B cell (primary cell): ENCODE measurements around the gene P2RX3. TPM values are rescaled to one million over a fixed set of nuclear protein-coding genes. Genes with fewer than 3 reads are reported as not detected.

Experiments
- ATAC-seq: fragments of 200-7000 bp; cut with Tn5 transposase; one replicate; pipeline ENCODE4 v1.10.0; 2021; ENCODE audit warnings: low read depth, mild to moderate bottlenecking, moderate number of reproducible peaks, moderate library complexity
- CTCF ChIA-PET: fragments of 350-600 bp; sonication (Branson Sonifier 250); formaldehyde crosslinking; loops from one replicate; lab custom pipeline; 2021; ENCODE audit warnings: antibody characterized with exemption, inconsistent platforms; lab: Charles Lee
- POLR2A ChIA-PET: fragments of 350-600 bp; sonication (Branson Sonifier 250); formaldehyde crosslinking; loops from one replicate; lab custom pipeline; 2021; ENCODE audit warnings: antibody characterized with exemption; lab: Charles Lee
- DNase-seq: peaks from one replicate; pipeline ENCODE4 v3.0.0; 2013
- H2AFZ ChIP-seq: 2 replicates; pipeline ENCODE4 v1.6.1; 2012; ENCODE audit warnings: mild to moderate bottlenecking, low read depth, low read length; ENCODE audit not compliant: insufficient read depth, poor library complexity, severe bottlenecking
- H3K27ac ChIP-seq, 2 donors: 1 replicate in 1 of 2; 2 replicates in 1 of 2; pipeline ENCODE4 v1.5.1; 2012 to 2013; ENCODE audit warnings: low read length in 2 of 2, mild to moderate bottlenecking in 2 of 2, moderate library complexity in 1 of 2
- H3K27me3 ChIP-seq, 4 experiments: fragments of 200-600 bp in 1 of 4; sonication (generic) in 1 of 4; replicated peaks in 1 of 4; 1 replicate in 2 of 4; 2 replicates in 2 of 4; pipeline versions ENCODE4 v1.6.1 to v1.7.0; 2013 to 2016; ENCODE audit warnings: low read length in 3 of 4, mild to moderate bottlenecking in 2 of 4, mixed read lengths in 1 of 4, moderate library complexity in 1 of 4; ENCODE audit not compliant: insufficient read depth in 4 of 4, control insufficient read depth in 3 of 4; ENCODE audit errors: control extremely low read depth in 1 of 4
- H3K36me3 ChIP-seq, 2 experiments: replicated peaks in 1 of 2; 1 replicate in 1 of 2; 2 replicates in 1 of 2; pipeline versions ENCODE4 v1.6.1 to v1.7.1; 2013; ENCODE audit warnings: low read length in 1 of 2; ENCODE audit not compliant: insufficient read depth in 2 of 2, control insufficient read depth in 1 of 2; ENCODE audit errors: control extremely low read depth in 1 of 2, extremely low read depth in 1 of 2
- H3K4me1 ChIP-seq, 2 donors: fragments of 200-600 bp in 1 of 2; sonication (generic) in 1 of 2; 1 replicate in 1 of 2; 2 replicates in 1 of 2; pipeline versions ENCODE4 v1.5.1 to v1.6.1; 2013 to 2017; ENCODE audit warnings: low read length in 2 of 2; ENCODE audit not compliant: control insufficient read depth in 2 of 2, insufficient read depth in 2 of 2
- H3K4me2 ChIP-seq: replicated peaks from 2 replicates; pipeline ENCODE3; 2012; ENCODE audit warnings: mild to moderate bottlenecking, low read depth, low read length; ENCODE audit not compliant: poor library complexity, severe bottlenecking
- H3K4me3 ChIP-seq, 5 experiments: fragments of 200-600 bp in 1 of 5; sonication (generic) in 1 of 5; 1 replicate in 3 of 5; 2 replicates in 2 of 5; pipeline versions ENCODE4 v1.5.1 to v1.7.0; 2011 to 2016; ENCODE audit warnings: low read length in 4 of 5, mild to moderate bottlenecking in 4 of 5, low read depth in 2 of 5, control low read depth in 1 of 5, moderate library complexity in 1 of 5; ENCODE audit not compliant: insufficient read depth in 1 of 5; ENCODE audit errors: control extremely low read depth in 1 of 5, extremely low read depth in 1 of 5
- H3K79me2 ChIP-seq: fragments of 200-600 bp; sonication (generic); one replicate; pipeline ENCODE4 v1.6.0; 2016; ENCODE audit warnings: low read length; ENCODE audit not compliant: control insufficient read depth, insufficient read depth
- H3K9ac ChIP-seq: fragments of 200-600 bp; sonication (generic); 2 replicates; pipeline ENCODE4 v1.6.1; 2017; ENCODE audit warnings: mild to moderate bottlenecking, low read length, moderate library complexity
- H3K9me3 ChIP-seq, 3 donors: one replicate each; pipeline versions ENCODE4 v1.6.1 to v1.7.1; 2013; ENCODE audit warnings: low read length in 2 of 3; ENCODE audit not compliant: control insufficient read depth in 2 of 3, insufficient read depth in 1 of 3; ENCODE audit errors: control extremely low read depth in 1 of 3
- H4K20me1 ChIP-seq: 2 replicates; pipeline ENCODE4 v1.6.0; 2012; ENCODE audit warnings: mild to moderate bottlenecking, low read length; ENCODE audit not compliant: insufficient read depth, control insufficient read depth, poor library complexity, severe bottlenecking
- H3K27ac Mint-ChIP-seq: one replicate; pipeline ENCODE4 v1.8.0; 2021; ENCODE audit warnings: mixed read lengths
- H3K27me3 Mint-ChIP-seq: one replicate; pipeline ENCODE4 v1.8.0; 2021; ENCODE audit warnings: mixed read lengths
- H3K4me1 Mint-ChIP-seq: one replicate; pipeline ENCODE4 v1.8.0; 2021; ENCODE audit warnings: mixed read lengths
- H3K4me3 Mint-ChIP-seq: one replicate; pipeline ENCODE4 v1.8.0; 2021; ENCODE audit warnings: mixed read lengths
- H3K9me3 Mint-ChIP-seq: one replicate; pipeline ENCODE4 v1.8.0; 2022; ENCODE audit warnings: mixed read lengths; ENCODE audit not compliant: insufficient read depth
- CTCF ChIP-seq: fragments of 200-600 bp; IDR thresholded peaks from one replicate; pipeline ENCODE4 v1.8.0; 2022; ENCODE audit warnings: antibody characterized with exemption, mild to moderate bottlenecking
- EZH2 ChIP-seq: IDR thresholded peaks from 2 replicates; pipeline ENCODE4 v1.6.1; 2012; ENCODE audit warnings: borderline replicate concordance, low read depth, mild to moderate bottlenecking, moderate library complexity, low read length; ENCODE audit not compliant: insufficient read depth, poor library complexity, severe bottlenecking
- WGBS: methylation state at CpG from one replicate; pipeline ENCODE4 v1.1.5; 2013; ENCODE audit warnings: missing lambda C conversion rate; ENCODE audit not compliant: insufficient coverage; 5-methylcytosine and 5-hydroxymethylcytosine counted together
- intact Hi-C: fragments of 100-400 bp; cut with micrococcal nuclease; formaldehyde crosslinking; loops from one replicate; pipeline ENCODE4 v1.10.0; 2022
- polyA plus RNA-seq: library from polyadenylated mRNA; depleted of rRNA; stranded (reverse); fragments of >200 nt; gene quantifications from 2 replicates; pipeline ENCODE4 v1.2.3, GENCODE V29; 2012
- total RNA-seq, 2 donors: library from RNA; stranded (reverse); fragments of 120-200 nt in 1 of 2; gene quantifications; 1 replicate in 1 of 2; 2 replicates in 1 of 2; pipeline versions ENCODE4 v1.2.3 to v1.2.4, GENCODE V29; 2013 to 2022

Gene P2RX3
- total and polyA plus RNA-seq, 2 donors (not counting 1 experiment from before 2014, with no cell fraction given) = not detected

GRCh38 chr11:57331720-57332119, 6.4 kb upstream of the P2RX3 start:
- H3K27me3 Mint-ChIP-seq = no peaks in the 10 kb centered on the region
- H3K27ac Mint-ChIP-seq = no peak overlapping the region
- WGBS = 95% methylated on average over 14 of the region's 14 CpGs
- H3K4me2 ChIP-seq = no peak overlapping the region
- no peak overlapping the region for H3K4me3 Mint-ChIP-seq
- H3K27me3 ChIP-seq = no peaks in the 10 kb centered on the region
- CTCF ChIA-PET = no interaction called here
- H3K4me3 ChIP-seq = no peak overlapping the region
- H2AFZ ChIP-seq = no peak overlapping the region
- H3K27ac ChIP-seq = no peak overlapping the region
- DNase-seq (no peak), ATAC-seq (no peak)
- no peak overlapping the region for H3K9ac ChIP-seq
- peaks cover 33% of the 10 kb centered on the region for H3K4me1 Mint-ChIP-seq
- no peaks in the 10 kb centered on the region for H4K20me1 ChIP-seq
- H3K9me3 Mint-ChIP-seq = no peaks in the 10 kb centered on the region
- TF ChIP-seq CTCF = no peak
- no peak for TF ChIP-seq EZH2
- POLR2A ChIA-PET = no interaction called here
- intact Hi-C loops = no loop called here
- H3K79me2 ChIP-seq = peaks cover 31% of the 10 kb centered on the region
- H3K36me3 ChIP-seq = peaks cover 0 to 71% of the 10 kb centered on the region in 2 experiments
- peaks cover 17 to 23% of the 10 kb centered on the region in 2 donors for H3K4me1 ChIP-seq
- H3K9me3 ChIP-seq = no peaks in the 10 kb centered on the region

GRCh38 chr11:57332694-57333440, 5.3 kb upstream of the P2RX3 start:
- peaks cover 32% of the 10 kb centered on the region for H3K4me1 Mint-ChIP-seq
- Histone ChIP-seq H3K79me2 (peaks cover 31% of the 10 kb centered on the region), H3K9me3 (no peaks in the 10 kb centered on the region), H3K4me2 (no peak overlapping the region), H3K27ac (peak overlapping the region in 1 of 2 donors; percentile 13), H3K4me3 (no peak overlapping the region), H2AFZ (no peak overlapping the region), H3K9ac (no peak overlapping the region), H3K36me3 (peaks cover 0 to 60% of the 10 kb centered on the region in 2 experiments), H3K27me3 (no peaks in the 10 kb centered on the region), H3K4me1 (peaks cover 17 to 23% of the 10 kb centered on the region in 2 donors), H4K20me1 (no peaks in the 10 kb centered on the region)
- CTCF ChIA-PET = interaction anchor here (1.5 kb wide), 1 partner anchor 16 kb away, joined by 4 read pairs; no protein-coding TSS in a partner anchor
- H3K27me3 Mint-ChIP-seq = no peaks in the 10 kb centered on the region
- POLR2A ChIA-PET = interaction anchor here (3.8 kb wide), 1 partner anchor 8 kb away, joined by 41 read pairs; the partner anchor contains the start of gene TNKS1BP1
- TF ChIP-seq CTCF = no peak
- no peak for TF ChIP-seq EZH2
- ATAC-seq = no peak
- H3K4me3 Mint-ChIP-seq = no peak overlapping the region
- DNase-seq = no peak
- no peaks in the 10 kb centered on the region for H3K9me3 Mint-ChIP-seq
- intact Hi-C loops = no loop called here
- 96% methylated on average over 11 of the region's 11 CpGs for WGBS
- H3K27ac Mint-ChIP-seq = peak overlapping the region; percentile 32
